H1 (cell line): ENCODE measurements around the gene SERPINE2. TPM values are rescaled to one million over a fixed set of nuclear protein-coding genes. Genes with fewer than 3 reads are reported as not detected.

Experiments
- CTCF ChIA-PET: fragments of 300-600 bp; sonication (Branson Sonifier 250); formaldehyde crosslinking; loops from one replicate; lab custom pipeline; 2021; ENCODE audit not compliant: partially characterized antibody; lab: Charles Lee
- POLR2A ChIA-PET: fragments of 300-600 bp; sonication (Branson Sonifier 250); formaldehyde crosslinking; loops from one replicate; lab custom pipeline; 2021; ENCODE audit warnings: inconsistent platforms; ENCODE audit not compliant: partially characterized antibody; lab: Charles Lee
- DNase-seq, 2 experiments: peaks; one replicate each; pipeline versions ENCODE4 v3.0.0 to v3.0.0-alpha.2; 2010 to 2022; ENCODE audit warnings: low spot score in 2 of 2, low read depth in 1 of 2, mixed read lengths in 1 of 2
- FAIRE-seq: peaks from 2 replicates; lab custom pipeline; 2011; peaks lifted over from hg19 to GRCh38; lab: Jason Lieb, UNC
- H2AFZ ChIP-seq: 2 replicates; pipeline ENCODE4 v1.8.1; 2012; ENCODE audit warnings: low read length, inconsistent platforms
- H2AK5ac ChIP-seq: 2 replicates; pipeline ENCODE4 v1.6.1; 2013; ENCODE audit warnings: low read depth, low read length
- H2BK120ac ChIP-seq: replicated peaks from 2 replicates; pipeline ENCODE3; 2013; ENCODE audit warnings: low read depth, low read length, inconsistent platforms
- H2BK12ac ChIP-seq: 2 replicates; pipeline ENCODE4 v1.6.1; 2013; ENCODE audit warnings: low read depth, low read length
- H2BK15ac ChIP-seq: 2 replicates; pipeline ENCODE4 v1.6.1; 2013; ENCODE audit warnings: low read length
- H2BK20ac ChIP-seq: 2 replicates; pipeline ENCODE4 v1.6.1; 2013; ENCODE audit warnings: low read length
- H2BK5ac ChIP-seq: 2 replicates; pipeline ENCODE4 v1.6.1; 2013; ENCODE audit warnings: low read depth, low read length
- H3K14ac ChIP-seq: 2 replicates; pipeline ENCODE4 v1.6.1; 2013; ENCODE audit warnings: inconsistent platforms; ENCODE audit not compliant: insufficient read length
- H3K18ac ChIP-seq: 2 replicates; pipeline ENCODE4 v1.6.1; 2013; ENCODE audit warnings: low read length; ENCODE audit errors: extremely low read depth
- H3K23ac ChIP-seq: 2 replicates; pipeline ENCODE4 v1.6.1; 2013; ENCODE audit warnings: inconsistent platforms; ENCODE audit not compliant: insufficient read length
- H3K23me2 ChIP-seq: 2 replicates; pipeline ENCODE4 v1.6.1; 2013; ENCODE audit warnings: low read depth, low read length
- H3K27ac ChIP-seq: 2 replicates; pipeline ENCODE4 v1.6.1; 2011; ENCODE audit warnings: low read depth, low read length, inconsistent platforms
- H3K27me3 ChIP-seq, 4 experiments: replicated peaks in 1 of 4; 1 replicate in 1 of 4; 2 replicates in 3 of 4; pipeline versions ENCODE4 v1.6.1 to v1.8.1; 2011 to 2013; ENCODE audit warnings: low read length in 3 of 4, mild to moderate bottlenecking in 3 of 4, inconsistent platforms in 2 of 4, mixed read lengths in 2 of 4, moderate library complexity in 1 of 4; ENCODE audit not compliant: control insufficient read depth in 3 of 4, insufficient read depth in 3 of 4; ENCODE audit errors: extremely low read depth in 1 of 4
- H3K36me3 ChIP-seq, 4 experiments: 2 replicates each; pipeline versions ENCODE4 v1.6.1 to v1.8.1; 2011 to 2013; ENCODE audit warnings: mild to moderate bottlenecking in 4 of 4, low read length in 3 of 4, moderate library complexity in 2 of 4, control low read depth in 1 of 4, inconsistent platforms in 1 of 4; ENCODE audit not compliant: insufficient read depth in 4 of 4, control insufficient read depth in 2 of 4
- H3K4ac ChIP-seq: replicated peaks from 2 replicates; pipeline ENCODE3; 2013; ENCODE audit warnings: low read length, low read depth, mixed read lengths, inconsistent platforms; ENCODE audit not compliant: insufficient read length
- H3K4me1 ChIP-seq, 4 experiments: replicated peaks in 1 of 4; 1 replicate in 1 of 4; 2 replicates in 3 of 4; pipeline versions ENCODE4 v1.6.1 to v1.8.1; 2011 to 2013; ENCODE audit warnings: low read length in 3 of 4, inconsistent platforms in 2 of 4, mixed read lengths in 1 of 4; ENCODE audit not compliant: insufficient read depth in 4 of 4, control insufficient read depth in 3 of 4
- H3K4me2 ChIP-seq, 2 experiments: 2 replicates each; pipeline versions ENCODE4 v1.6.1 to v1.8.1; 2011 to 2013; ENCODE audit warnings: low read depth in 2 of 2, low read length in 2 of 2, control low read depth in 1 of 2, inconsistent platforms in 1 of 2, mild to moderate bottlenecking in 1 of 2; ENCODE audit not compliant: insufficient read depth in 1 of 2
- H3K4me3 ChIP-seq, 4 experiments: fragments of 200-600, 300-600 bp in 1 of 4; sonication (generic), shearing (Covaris generic), sonication (Bioruptor Twin) in 1 of 4; 2 replicates each; pipeline versions ENCODE4 v1.5.1 to v1.8.1; 2011 to 2016; ENCODE audit warnings: low read length in 4 of 4, low read depth in 3 of 4, control low read depth in 2 of 4, inconsistent platforms in 2 of 4, mild to moderate bottlenecking in 2 of 4, mixed read lengths in 1 of 4, moderate library complexity in 1 of 4; ENCODE audit not compliant: insufficient read depth in 2 of 4; ENCODE audit errors: extremely low read depth in 1 of 4
- H3K56ac ChIP-seq: replicated peaks from 2 replicates; pipeline ENCODE3; 2013; ENCODE audit warnings: low read depth, mild to moderate bottlenecking, mixed read lengths, low read length, inconsistent platforms; ENCODE audit not compliant: insufficient read length
- H3K79me1 ChIP-seq: 2 replicates; pipeline ENCODE4 v1.6.1; 2013; ENCODE audit warnings: low read depth, low read length, control low read depth
- H3K79me2 ChIP-seq, 2 experiments: 2 replicates each; pipeline versions ENCODE4 v1.6.1 to v1.8.1; 2012 to 2013; ENCODE audit warnings: low read length in 2 of 2, mild to moderate bottlenecking in 2 of 2, inconsistent platforms in 1 of 2; ENCODE audit not compliant: insufficient read depth in 2 of 2, control insufficient read depth in 1 of 2
- H3K9ac ChIP-seq, 4 experiments: replicated peaks in 1 of 4; 1 replicate in 1 of 4; 2 replicates in 3 of 4; pipeline versions ENCODE4 v1.6.1 to v1.8.1; 2011 to 2013; ENCODE audit warnings: low read depth in 3 of 4, low read length in 3 of 4, control low read depth in 2 of 4, mild to moderate bottlenecking in 2 of 4, moderate library complexity in 2 of 4, inconsistent platforms in 1 of 4; ENCODE audit errors: extremely low read depth in 1 of 4
- H3K9me3 ChIP-seq, 2 experiments: 2 replicates each; pipeline versions ENCODE4 v1.6.1 to v1.8.1; 2012 to 2013; ENCODE audit warnings: mild to moderate bottlenecking in 2 of 2, moderate library complexity in 2 of 2, control low read depth in 1 of 2, inconsistent platforms in 1 of 2, low read depth in 1 of 2, low read length in 1 of 2, mixed read lengths in 1 of 2; ENCODE audit not compliant: insufficient read depth in 2 of 2
- H4K20me1 ChIP-seq, 2 experiments: replicated peaks in 1 of 2; 2 replicates each; pipeline versions ENCODE3 to v1.8.1; 2011 to 2013; ENCODE audit warnings: inconsistent platforms in 2 of 2, low read length in 2 of 2, mild to moderate bottlenecking in 1 of 2; ENCODE audit not compliant: insufficient read depth in 2 of 2, control insufficient read depth in 1 of 2
- H4K5ac ChIP-seq: 2 replicates; pipeline ENCODE4 v1.6.1; 2013; ENCODE audit warnings: low read length, low read depth, mixed read lengths, inconsistent platforms; ENCODE audit not compliant: insufficient read length
- H4K8ac ChIP-seq: 2 replicates; pipeline ENCODE4 v1.8.0; 2013; ENCODE audit warnings: mild to moderate bottlenecking, moderate library complexity, low read length, inconsistent platforms; ENCODE audit not compliant: insufficient read depth; ENCODE audit errors: extremely low read depth
- H4K91ac ChIP-seq: replicated peaks from 2 replicates; pipeline ENCODE3; 2013; ENCODE audit warnings: low read length, mixed read lengths, inconsistent platforms; ENCODE audit not compliant: insufficient read length
- BACH1 ChIP-seq: IDR thresholded peaks from 2 replicates; pipeline ENCODE4 v1.6.1; 2012; ENCODE audit warnings: low read length, improper control_type of control experiment
- BCL11A ChIP-seq, 2 experiments: IDR thresholded peaks; one replicate each; pipeline ENCODE4 v1.6.1; 2011; ENCODE audit warnings: low read depth in 2 of 2, low read length in 2 of 2, mild to moderate bottlenecking in 2 of 2
- CREB1 ChIP-seq: IDR thresholded peaks from 2 replicates; pipeline ENCODE4 v1.6.1; 2012; ENCODE audit warnings: inconsistent platforms
- CTBP2 ChIP-seq: IDR thresholded peaks from 2 replicates; pipeline ENCODE4 v1.7.0; 2011; ENCODE audit warnings: borderline replicate concordance, mild to moderate bottlenecking, moderate library complexity, mixed read lengths, low read length; ENCODE audit not compliant: insufficient read depth, insufficient read length
- FOSL1 ChIP-seq: IDR thresholded peaks from 2 replicates; pipeline ENCODE4 v1.6.1; 2011; ENCODE audit warnings: mild to moderate bottlenecking, low read depth, low read length, moderate library complexity; ENCODE audit not compliant: insufficient read depth
- JUND ChIP-seq: IDR thresholded peaks from 2 replicates; pipeline ENCODE4 v1.6.1; 2011; ENCODE audit warnings: mild to moderate bottlenecking, improper control_type of control experiment, low read length
- KDM1A ChIP-seq: fragments of 200-600, 300-600 bp; sonication (generic); IDR thresholded peaks from 2 replicates; pipeline ENCODE4 v1.7.1; 2016; ENCODE audit warnings: mild to moderate bottlenecking, low read length, borderline replicate concordance
- POLR2A ChIP-seq, 2 experiments: IDR thresholded peaks; 1 replicate in 1 of 2; 2 replicates in 1 of 2; pipeline ENCODE4 v1.6.1; 2011; ENCODE audit warnings: low read depth in 2 of 2, low read length in 2 of 2, mild to moderate bottlenecking in 2 of 2; ENCODE audit errors: control extremely low read depth in 1 of 2
- POLR2AphosphoS5 ChIP-seq: IDR thresholded peaks from 2 replicates; pipeline ENCODE4 v1.6.1; 2011; ENCODE audit warnings: low read depth, low read length
- RNF2 ChIP-seq: fragments of 200-900, 300-1000 bp; sonication (generic); IDR thresholded peaks from 2 replicates; pipeline ENCODE4 v1.7.1; 2016; ENCODE audit warnings: borderline replicate concordance, low read depth, mild to moderate bottlenecking, antibody characterized with exemption, low read length; ENCODE audit not compliant: poor library complexity, severe bottlenecking; ENCODE audit errors: missing control alignments
- SAP30 ChIP-seq: fragments of 300-600 bp; sonication (generic); IDR thresholded peaks from 2 replicates; pipeline ENCODE4 v1.7.1; 2012; ENCODE audit warnings: low read length, moderate library complexity, mild to moderate bottlenecking, inconsistent platforms; ENCODE audit not compliant: insufficient read depth, insufficient replicate concordance
- SUZ12 ChIP-seq: fragments of 200-600 bp; sonication (generic); IDR thresholded peaks from 2 replicates; pipeline ENCODE4 v1.6.1; 2012; ENCODE audit warnings: mild to moderate bottlenecking, inconsistent platforms, low read length, moderate library complexity, mixed read lengths
- WGBS, 2 experiments: shearing (Covaris generic) in 1 of 2; methylation state at CpG; one replicate each; pipeline versions ENCODE4 v1.1.6 to v1.1.7; 2013 to 2015; ENCODE audit warnings: low lambda C conversion rate in 2 of 2, mixed read lengths in 2 of 2, inconsistent platforms in 1 of 2, low coverage in 1 of 2, missing lambda C conversion rate in 1 of 2; ENCODE audit not compliant: insufficient replicate concordance in 2 of 2, insufficient coverage in 1 of 2, insufficient read length in 1 of 2; ENCODE audit errors: extremely low coverage in 1 of 2, missing lambda C conversion rate in 1 of 2; 5-methylcytosine and 5-hydroxymethylcytosine counted together
- polyA plus RNA-seq, 7 experiments: library from polyadenylated mRNA; depleted of rRNA in 3 of 7; stranded (reverse) in 5 of 7; unstranded in 2 of 7; fragments of >200 nt in 5 of 7; fragments of 200-250 nt in 2 of 7; gene quantifications; 1 replicate in 5 of 7; 2 replicates in 1 of 7; 4 replicates in 1 of 7; pipeline versions ENCODE4 v1.2.1 to v1.2.3, GENCODE V29; 2011 to 2013; ENCODE audit warnings: missing spikeins in 2 of 7, mixed read lengths in 2 of 7
- total RNA-seq: library from RNA; stranded (reverse); fragmentation: NEBNext Ultra II Directional; extraction: Animal tissue kit (Norgen Biotek cat#: 25700); gene quantifications from 2 replicates; pipeline ENCODE4 v1.2.1, GENCODE V29; 2021
- TF ChIP-seq, protein P1 (sequence below): IDR thresholded peaks from 2 replicates; pipeline ENCODE4 v1.6.1; 2012; ENCODE audit warnings: low read length, inconsistent platforms

SERPINE2 gene
- total and polyA plus RNA-seq, 2 of the 8 experiments (the other 6 are each of a cell fraction or from before 2014, with no cell fraction given) = 26.2 to 76.0 TPM

- Histone ChIP-seq H4K20me1 (no peaks in the 10 kb centered on the region), H3K18ac (no peak overlapping the region), H3K9me3 (no peaks in the 10 kb centered on the region), H4K8ac (no peak overlapping the region), H2BK120ac (no peak overlapping the region), H3K9ac (no peak overlapping the region), H3K79me1 (no peaks in the 10 kb centered on the region; the same call in 1 of the 2 replicates), H2BK5ac (no peak overlapping the region), H3K4ac (no peak overlapping the region), H3K4me1 (no peaks in the 10 kb centered on the region), H3K36me3 (no peaks in the 10 kb centered on the region), H3K27ac (no peak overlapping the region), H3K79me2 (no peaks in the 10 kb centered on the region), H3K23ac (no peak overlapping the region), H3K56ac (no peak overlapping the region), H3K14ac (no peak overlapping the region), H4K91ac (no peak overlapping the region), H3K4me2 (no peak overlapping the region), H2AK5ac (no peak overlapping the region), H2AFZ (no peak overlapping the region), H3K27me3 (no peaks in the 10 kb centered on the region), H4K5ac (no peak overlapping the region), H2BK12ac (no peak overlapping the region), H3K4me3 (no peak overlapping the region), H2BK20ac (no peak overlapping the region), H2BK15ac (no peak overlapping the region), H3K23me2 (peaks cover 2% of the 10 kb centered on the region; the same call in 1 of the 2 replicates)
- 59% methylated on average over 3 of the region's 3 CpGs; no CpG with 5 or more reads in 1 of the 2 experiments for WGBS, 2 experiments
- DNase-seq = no peak
- TF ChIP-seq JUND = no peak
- TF ChIP-seq POLR2A (IDR thresholded peaks at IDR 0.05; ENCODE audit: control extremely low read depth in 1 of 2, low read depth in 2 of 2, low read length in 2 of 2) = no peak
- TF ChIP-seq CREB1 = no peak
- no peak for TF ChIP-seq POLR2AphosphoS5
- TF ChIP-seq FOSL1 = no peak
- TF ChIP-seq RNF2 = no peak
- TF ChIP-seq BACH1 = no peak
- TF ChIP-seq SAP30 = no peak
- TF ChIP-seq SUZ12 = no peak
- TF ChIP-seq, protein P1, sequence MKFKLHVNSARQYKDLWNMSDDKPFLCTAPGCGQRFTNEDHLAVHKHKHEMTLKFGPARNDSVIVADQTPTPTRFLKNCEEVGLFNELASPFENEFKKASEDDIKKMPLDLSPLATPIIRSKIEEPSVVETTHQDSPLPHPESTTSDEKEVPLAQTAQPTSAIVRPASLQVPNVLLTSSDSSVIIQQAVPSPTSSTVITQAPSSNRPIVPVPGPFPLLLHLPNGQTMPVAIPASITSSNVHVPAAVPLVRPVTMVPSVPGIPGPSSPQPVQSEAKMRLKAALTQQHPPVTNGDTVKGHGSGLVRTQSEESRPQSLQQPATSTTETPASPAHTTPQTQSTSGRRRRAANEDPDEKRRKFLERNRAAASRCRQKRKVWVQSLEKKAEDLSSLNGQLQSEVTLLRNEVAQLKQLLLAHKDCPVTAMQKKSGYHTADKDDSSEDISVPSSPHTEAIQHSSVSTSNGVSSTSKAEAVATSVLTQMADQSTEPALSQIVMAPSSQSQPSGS = no peak
- TF ChIP-seq KDM1A = no peak
- TF ChIP-seq CTBP2 = no peak
- no peak for TF ChIP-seq BCL11A (IDR thresholded peaks at IDR 0.05; ENCODE audit: low read depth in 2 of 2, low read length in 2 of 2)
- ChIA-PET CTCF (interaction anchor here (1.9 to 4.5 kb wide), 3 partner anchors 11 to 80 kb away, joined by 6 to 26 read pairs (median 9); no protein-coding TSS in a partner anchor), POLR2A (no interaction called here)
- FAIRE-seq = no peak
These were observed 34.6 kb upstream of the SERPINE2 start for GRCh38 chr2:224073676-224074075.
